RKO (cell line): ENCODE data around the gene MPZL2.

Experiments used
- DNase-seq: peaks from one replicate; pipeline ENCODE4 v3.0.0-alpha.2; 2016; ENCODE audit warnings: low spot score

Gene MPZL2

DNA sequence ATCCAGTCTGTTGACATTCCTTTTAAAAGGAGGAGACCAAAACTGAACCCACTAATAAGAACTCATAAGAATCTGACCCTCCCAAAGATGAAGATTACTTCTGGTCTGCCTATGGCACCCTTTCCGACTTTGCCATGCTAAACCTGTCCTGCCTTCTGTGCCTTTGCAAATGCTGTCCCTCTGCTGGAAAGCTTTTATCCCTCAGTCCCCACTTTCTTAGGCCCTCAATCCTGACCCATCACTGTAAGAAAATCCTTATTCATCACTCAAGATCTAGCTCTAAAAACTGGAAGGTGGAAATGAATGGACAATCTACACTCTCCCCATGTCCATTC, 22.4 kb downstream of the MPZL2 start:
- no peak for DNase-seq

DNA sequence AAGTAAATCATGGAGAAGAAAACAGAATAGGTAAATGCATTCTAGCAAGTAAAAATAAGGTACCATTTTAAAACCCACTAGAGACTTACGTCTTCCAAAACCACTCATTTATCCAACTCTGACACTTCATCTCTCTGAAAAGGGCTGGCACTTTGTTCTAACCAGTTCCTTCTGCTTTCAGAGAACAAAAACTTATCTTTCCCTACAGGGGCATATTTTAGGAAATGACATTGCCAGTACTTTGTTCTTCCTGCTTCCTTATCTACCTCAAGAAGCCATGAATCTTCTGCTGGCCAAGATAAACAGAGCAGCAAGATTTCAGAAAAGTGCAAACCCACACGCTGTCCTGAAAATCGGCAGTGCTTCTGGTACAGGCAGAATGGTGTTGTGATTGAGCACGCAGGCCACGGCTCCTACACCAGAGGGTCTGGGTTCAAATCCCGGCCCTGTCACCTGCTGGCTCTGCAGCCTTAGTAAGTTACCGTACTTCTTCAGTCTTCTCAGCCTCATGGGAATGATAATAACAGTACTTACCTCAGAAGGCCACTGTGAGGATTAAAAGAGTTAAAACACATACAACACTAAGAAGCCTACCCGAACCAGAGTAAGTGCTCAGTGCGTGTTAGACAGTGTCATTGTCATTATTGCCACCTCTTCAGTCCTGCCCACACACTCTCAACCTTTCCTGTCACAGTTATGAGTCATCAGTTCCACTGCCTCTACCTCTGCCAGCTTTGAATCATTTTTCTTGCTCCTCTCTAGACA, 22.9 kb downstream of the MPZL2 start:
- peak; percentile 60 for DNase-seq

DNA sequence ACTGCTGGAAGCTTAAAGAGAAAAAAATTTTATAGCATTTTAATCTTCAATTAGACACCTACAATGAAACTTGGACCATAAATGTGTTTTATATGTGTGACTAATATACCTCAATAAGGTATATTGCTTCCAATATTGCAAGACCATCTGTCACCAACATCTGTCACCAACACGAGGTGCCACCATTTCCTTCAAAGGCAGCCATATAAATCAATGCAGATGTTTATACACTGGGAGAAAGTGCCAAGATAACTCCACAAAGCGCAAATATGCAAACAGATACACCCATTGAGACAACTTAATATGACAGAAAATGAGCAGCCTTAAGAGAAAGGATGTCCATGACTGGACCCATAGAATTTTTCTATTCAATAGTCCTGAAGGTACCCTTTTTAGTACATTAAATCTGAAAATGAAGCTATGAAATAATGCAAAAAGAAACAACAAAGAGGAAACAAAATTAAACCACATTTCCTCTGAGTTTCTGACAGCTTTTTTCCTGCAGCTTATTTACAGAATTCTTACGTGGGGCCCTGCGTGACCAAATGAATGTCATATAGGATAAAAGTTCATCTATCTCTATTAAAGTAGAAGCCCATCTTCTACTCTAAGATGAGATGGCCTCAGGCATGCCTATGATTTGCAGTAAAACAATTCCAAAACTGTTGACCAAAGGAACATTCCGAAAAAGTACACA, 24.4 kb downstream of the MPZL2 start:
- no peak for DNase-seq

DNA sequence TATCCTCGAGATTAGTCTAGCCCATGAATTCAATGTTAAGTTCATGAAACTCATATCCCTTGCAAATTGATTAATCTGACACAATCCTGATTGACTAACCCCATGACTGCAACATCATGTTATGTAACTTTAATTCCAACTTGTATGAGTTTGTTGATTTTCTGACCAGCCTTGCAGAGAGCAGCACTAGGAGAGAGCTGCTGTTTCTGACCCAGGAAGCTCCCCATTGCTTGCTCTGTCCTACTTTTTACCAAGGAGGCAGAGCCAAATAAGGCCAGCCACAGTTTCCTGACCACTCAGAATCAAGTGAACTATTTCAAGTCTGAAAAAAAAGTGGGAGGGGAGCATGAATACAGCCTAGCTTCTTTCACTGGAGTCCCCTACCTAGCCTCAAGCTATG, 25.2 kb downstream of the MPZL2 start:
- DNase-seq = no peak

DNA sequence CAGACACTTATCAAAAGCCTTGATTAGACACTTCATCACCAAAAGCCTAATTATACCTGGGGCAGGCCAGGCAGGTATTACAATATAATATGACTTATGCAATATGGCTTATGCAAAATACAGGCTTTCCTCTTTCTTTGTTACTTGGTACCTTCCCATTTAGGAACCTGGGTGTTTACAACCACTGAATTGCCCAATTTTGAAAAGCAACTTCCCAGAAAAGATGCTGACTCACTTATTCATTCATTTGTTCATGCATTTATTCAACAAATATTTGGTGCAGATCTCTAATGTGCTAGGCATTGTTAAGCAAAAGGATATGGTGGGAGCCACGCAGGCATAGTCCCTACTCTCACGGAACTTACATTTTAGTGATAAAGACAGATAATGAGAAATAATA, 25.7 kb downstream of the MPZL2 start:
- DNase-seq = no peak

DNA sequence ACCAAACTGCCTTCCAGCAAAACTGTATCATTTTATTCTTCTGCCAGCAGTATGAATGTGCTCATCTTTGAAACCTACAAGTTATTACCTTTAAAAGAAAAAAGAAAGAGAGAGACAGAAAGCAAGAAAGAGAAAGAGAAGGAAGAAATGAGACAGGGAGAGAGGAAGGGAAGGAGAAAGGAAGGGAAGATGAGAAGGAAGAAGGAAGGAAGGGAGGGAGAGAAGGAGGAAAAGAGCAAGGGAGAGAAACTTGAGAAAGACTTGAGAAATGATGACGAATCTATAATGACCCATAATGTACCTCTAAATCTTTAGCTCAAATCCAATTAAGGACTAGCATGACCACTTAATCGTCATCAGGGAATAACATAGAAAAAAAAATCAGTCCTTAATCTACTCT, 27.9 kb downstream of the MPZL2 start:
- DNase-seq = no peak

DNA sequence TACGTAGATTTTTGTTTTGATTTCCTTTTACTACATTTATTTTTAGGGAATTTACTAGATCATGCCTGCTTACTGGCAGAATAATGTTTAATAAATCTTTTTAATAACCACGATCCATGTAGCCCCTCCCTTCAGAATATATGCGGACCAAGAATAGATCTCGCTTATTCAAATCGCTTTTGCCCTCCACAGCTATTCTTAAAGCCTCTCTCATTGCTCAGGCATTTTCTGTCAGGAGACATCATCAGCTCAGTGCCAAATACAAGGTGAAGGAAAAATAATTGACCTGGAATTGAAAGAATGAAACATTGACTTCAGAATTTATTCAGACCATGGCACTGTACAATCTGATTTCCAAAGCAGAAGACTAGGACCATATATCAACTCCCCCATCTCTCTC, 29.3 kb downstream of the MPZL2 start:
- no peak for DNase-seq

DNA sequence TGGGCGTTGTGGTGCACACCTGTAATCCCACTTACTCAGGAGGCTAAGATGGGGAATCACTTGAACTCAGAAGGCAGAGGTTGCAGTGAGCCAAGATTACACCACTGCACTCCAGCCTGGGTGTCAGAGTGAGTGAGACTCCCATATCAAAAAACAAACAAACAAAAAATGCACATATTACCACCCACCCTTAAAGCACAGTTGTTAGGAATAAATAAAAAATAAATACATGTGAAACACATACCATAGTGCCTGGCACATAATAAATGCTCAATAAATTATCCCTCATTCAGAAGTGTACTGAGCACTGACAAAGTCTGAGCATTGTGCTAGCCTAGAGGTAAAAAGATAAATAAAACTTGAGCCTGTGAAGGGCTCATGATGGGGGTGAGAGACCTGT, 30.2 kb downstream of the MPZL2 start:
- no peak for DNase-seq

DNA sequence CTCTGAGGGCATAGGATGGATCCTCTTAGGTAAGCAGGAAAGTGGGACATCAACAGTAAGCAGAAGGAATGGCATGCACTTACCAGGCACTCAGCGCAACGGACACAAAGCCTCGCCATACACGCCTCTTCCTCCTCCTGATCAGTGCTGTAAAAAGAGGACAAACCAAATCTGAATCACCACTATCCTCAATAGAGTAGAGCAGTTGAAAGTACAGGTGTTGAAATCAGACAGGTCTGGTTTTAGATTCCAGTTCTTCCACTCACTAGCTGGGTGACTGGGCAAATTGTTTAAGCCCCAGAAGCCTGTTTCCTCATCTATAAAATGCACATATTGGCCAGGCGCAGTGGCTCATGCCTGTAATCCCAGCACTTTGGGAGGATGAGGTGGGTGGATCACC, 30.7 kb downstream of the MPZL2 start:
- no peak for DNase-seq

DNA sequence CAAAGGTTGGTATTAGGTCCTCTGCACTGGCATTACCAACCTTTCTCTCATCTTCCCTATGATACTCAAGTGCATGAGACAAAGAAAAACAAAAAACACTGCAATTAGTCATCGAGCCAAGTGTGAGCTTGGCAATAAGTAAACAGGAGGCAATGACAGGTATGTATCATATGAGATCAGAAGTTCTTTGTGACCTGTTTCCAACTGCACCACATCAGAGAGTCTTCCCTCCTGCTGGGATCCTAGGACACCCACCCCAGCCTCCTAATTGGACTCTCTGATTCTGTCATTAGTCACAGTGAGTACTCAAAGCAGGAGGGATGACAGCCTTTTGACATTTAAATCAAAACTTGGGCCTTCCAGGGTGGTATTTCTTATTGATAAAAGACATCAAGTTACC, 31.4 kb downstream of the MPZL2 start:
- DNase-seq = no peak

DNA sequence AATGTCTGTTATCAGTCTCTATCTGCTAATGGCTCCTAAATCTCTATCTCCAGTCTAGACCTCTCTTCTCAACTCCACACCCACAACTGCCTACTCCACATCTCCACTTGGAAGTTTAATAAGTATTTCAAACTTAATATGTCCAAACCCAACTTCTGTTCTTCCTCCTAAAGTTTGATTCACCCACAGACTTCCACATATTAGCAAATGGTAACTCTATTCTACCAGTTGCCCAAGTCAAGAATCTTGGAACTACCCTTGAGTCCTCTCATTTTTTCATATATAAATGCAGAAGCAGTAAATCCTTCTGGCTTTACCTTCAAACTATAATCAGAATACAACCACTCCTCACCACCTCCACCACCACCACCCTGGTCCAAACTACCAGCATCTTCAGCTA, 32.6 kb downstream of the MPZL2 start:
- DNase-seq = no peak

DNA sequence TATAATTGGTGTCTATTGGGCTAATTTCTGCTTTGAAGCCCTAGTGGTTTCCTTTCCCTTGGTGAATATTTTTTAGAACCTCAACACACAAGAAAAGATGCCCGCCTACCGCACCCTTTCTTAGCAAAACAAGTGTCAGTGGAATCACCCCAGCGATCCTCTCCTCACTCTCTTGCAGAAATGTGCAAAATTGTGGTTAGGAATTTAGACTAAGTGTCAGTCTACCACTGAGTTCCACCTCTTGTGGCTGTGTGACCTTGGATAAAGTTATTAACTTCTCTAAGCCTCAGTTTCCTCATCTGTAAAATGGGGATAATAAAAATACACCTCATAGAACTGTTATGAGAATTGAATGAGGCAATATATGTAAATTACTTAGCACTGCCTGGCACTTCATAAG, 34.0 kb downstream of the MPZL2 start:
- DNase-seq = no peak

DNA sequence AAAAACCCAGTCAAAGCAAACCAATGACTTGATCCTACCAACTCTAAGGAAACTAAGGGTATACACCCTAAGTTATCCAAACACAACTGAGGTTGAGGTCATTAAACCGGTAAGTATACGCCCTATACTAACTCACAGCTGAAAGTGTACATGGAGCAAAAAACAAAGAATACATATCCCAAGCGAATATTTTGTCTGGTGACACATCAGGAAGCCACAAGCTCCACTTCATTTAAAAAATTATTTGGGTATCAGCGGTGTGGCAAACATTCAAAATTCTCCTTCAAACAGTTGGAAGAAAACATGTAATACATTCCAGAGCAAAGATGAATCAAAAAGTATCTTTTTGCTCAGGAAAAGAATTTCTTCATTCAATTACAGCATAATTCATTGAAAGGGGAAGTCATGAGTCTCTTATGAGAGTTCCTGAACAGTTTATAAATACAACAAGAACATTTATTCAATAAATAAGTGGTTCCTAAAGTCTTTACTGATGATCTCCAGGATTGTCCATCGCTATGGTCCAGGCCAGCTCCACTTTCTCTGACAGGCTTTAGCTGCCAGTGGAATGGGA, 34.7 kb downstream of the MPZL2 start:
- DNase-seq = no peak

DNA sequence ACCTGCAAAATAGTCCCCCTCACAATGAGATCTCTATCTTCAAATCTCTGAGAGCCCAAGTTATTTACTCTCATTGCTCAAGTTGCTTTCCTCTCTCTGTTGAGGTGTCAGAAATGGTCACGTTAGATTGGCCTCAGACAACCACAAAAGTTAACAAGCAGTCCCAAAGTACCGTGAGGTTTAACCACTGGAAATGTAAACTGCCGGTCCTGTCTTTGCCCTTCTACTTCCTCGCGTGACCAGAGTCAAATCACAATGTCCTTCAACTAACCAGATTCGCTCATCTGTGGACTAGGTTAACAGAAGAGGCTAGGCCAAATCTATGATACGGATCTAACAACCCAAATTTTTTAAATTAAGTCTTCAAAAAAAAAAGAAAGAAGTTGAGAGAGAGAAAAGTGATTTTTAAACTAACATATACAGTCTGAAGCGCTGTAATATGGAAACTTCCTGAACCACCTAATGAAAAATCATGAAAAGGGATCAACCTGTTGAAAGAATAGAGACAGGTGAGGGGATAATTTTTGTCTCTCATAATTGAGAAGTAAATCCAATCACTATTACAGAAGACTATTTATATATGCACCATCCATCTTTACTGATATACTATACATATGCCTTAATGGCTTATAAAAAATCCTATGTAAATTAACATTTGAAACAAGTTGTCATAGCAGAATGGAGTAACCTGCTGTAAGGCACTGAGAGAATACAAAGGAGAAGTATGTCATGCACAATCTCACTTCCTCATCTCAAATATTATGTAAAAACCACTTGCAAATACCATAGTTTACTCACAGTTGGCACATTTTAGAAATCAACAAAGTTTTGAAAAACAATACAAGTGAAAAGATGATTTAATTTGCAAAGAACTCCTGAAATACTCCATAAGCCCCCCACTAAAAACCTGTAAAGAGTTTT, 36.0 kb downstream of the MPZL2 start:
- DNase-seq = no peak

DNA sequence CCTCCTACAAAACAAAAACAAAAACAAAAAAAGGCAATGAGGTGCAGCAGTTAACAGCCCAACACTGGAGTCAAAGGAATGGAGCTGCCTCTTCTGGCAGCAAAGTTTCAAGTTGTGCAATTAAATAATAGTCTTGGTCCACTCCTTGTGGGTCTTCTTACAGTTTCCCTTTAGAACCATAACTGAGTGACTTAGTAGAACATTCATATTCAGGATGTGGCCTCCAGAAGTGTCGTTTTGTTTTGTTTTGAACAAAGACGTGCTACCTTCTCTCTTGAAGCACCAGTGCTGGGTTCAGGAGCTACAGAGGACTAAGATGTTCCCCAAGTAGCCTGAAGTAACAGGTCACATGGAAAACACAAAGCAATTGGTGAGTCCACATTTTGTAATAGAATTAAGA, 37.3 kb downstream of the MPZL2 start:
- DNase-seq = no peak

DNA sequence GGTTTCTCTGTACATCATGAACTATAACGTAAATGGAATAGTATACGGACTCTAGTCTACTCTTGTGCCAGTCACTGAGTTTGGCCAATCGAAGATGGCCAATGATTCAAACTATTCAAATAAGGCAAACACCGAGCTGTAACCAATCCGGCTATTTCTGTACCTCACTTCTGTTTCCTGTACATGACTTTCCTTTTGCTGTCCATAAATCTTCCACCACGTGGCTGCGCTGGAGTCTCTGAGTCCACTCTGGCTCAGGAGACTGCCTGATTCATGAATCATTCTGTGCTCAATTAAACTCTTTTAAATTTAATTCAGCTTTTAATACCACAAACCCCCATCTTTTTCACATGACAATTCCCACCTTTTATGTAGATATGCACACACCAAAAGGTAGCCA, 37.8 kb downstream of the MPZL2 start:
- DNase-seq = peak; percentile 15

DNA sequence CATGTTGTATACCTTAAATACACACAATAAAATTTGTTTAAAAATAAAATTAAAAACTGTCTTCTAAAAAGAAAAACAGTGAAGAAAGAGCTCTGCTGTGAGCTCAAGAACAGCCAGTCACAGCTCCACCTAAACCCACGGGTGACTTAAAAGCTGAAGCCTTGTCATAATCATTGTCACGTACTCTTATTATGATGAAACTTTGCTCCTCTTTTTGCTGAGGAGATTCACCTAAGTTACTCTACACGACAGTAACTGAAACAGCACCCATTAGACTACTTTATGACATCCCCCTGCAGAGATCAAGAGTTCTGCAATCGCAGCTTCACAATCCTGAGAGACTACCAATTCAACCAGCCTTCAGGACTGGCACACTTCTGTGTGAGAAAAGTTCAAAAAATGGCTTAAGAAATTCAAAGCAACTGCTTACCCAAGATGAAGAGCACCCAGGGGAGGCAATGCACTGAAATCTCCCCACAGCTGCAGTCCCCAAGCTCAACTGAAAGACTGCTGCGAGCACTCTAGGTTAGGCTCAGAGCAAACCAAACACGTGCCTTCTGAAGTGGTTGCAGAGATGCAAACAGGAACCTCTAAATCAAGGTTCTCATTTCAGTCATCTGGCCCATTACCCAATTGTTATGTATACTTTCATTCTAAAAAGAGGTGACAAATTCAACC, 39.4 kb downstream of the MPZL2 start, which contains the start of gene JAML:
Gene JAML, minus strand, starts transcription at position 501 of the 678 bp plus-strand sequence. CDS start 10,145 bp downstream, outside the sequence.
- DNase-seq = no peak

DNA sequence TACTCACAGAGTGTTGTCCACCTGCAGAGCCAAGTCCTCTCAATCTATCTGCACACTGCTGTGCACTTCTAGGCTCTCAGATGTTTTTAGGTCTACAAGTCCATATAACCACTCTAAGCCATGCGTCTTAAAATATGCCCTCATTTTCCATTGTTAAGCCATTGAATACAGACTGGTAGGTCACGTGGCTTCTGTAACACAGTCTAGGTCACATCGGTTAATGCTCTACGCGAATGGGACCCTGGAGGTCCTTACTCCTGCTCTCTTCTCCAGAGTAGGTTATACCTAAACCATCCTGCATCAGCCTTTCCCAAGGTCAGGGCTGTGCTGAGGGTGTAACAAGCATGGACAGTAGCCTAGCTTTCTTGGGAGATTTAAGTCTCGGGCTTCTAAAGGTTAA, 40.1 kb downstream of the MPZL2 start:
- no peak for DNase-seq

DNA sequence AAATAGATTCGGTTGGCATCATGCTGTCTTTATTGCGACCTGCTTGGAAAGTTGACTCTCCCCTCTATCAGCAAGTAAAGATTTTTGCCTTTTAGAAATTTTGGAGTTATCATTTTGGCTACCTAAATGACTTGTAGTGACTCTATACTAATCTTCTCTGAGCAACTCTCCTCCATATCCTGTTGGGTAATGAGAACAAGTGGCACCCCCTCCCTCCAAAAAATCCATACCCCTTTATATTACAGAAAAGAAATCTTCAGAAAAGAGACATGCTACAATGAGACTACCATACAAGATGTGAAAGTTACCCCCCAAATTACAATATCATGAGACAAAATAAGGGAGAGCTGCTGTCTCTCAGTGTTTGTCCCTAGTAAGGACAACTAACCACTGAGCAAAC, 40.5 kb downstream of the MPZL2 start:
- no peak for DNase-seq

DNA sequence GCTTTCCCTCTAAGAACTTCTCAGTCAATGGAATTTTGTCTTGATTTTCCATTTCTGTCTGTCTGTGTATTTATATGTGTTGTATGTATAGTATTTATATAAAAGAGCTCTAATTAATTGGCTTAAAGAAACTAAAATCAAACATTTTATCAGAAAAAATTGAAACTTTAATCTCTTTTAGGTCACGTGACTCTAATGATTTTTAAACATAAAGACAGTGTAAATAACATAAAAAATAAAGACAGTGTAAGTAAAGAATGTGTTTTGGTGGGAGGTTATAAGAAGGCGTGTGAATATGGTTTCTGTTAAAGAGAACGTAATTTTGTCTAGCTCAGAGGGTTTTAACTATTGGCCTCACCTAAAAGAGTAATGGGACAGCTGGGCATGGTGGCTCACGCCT, 41.7 kb downstream of the MPZL2 start:
- DNase-seq = no peak

DNA sequence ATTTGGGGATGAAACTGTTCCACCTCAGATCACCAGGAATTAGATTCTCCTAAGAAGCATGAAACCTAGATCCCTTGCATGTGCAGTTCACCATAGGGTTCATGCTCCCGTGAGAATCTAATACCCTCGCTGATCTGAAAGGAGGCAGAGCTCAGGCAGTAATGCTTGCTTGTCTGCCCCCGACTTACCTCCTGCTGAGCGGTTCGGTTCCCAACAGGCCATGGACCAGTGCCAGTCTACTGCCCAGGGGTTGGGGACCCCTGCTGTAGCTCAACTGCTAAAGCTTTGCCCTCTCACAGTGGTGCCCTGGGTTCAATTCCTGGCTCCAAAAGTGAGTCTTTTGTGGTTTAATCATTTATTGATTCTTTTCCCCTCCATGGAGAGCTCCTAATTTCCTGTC, 42.7 kb downstream of the MPZL2 start:
- no peak for DNase-seq

DNA sequence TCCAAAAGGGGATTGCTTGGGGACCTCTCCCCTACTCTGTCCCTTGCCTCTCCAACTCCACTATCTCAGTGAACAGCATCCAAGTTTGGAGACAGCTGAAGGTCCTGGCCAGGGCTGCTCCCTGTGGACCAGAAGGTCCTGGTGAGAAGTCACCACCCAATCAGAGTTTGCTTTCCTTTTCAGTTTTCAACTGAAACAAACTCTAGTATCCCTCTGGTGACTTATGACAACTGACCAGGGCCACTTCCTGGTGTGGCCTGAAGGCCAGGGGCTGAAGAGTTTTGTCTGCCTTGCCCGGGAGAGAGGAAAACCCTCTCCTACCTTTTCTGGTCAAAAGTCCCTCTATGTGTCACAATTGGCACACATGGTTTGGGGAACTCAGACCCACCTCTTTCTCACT, 44.4 kb downstream of the MPZL2 start:
- DNase-seq = no peak
